Measurements from ENCODE around the gene COX6A1.

The COX6A1 gene

GRCh38 chr12:120437735-120438494, at the start of gene COX6A1:
Gene COX6A1 (plus strand): TSS chr12:120438113. CDS start chr12:120438127, 14 bp downstream.
- DNase-seq (ENCODE audit: low spot score): peak; percentile 94

GRCh38 chr12:120388691-120389481, 49.0 kb upstream of the COX6A1 start:
- DNase-seq (ENCODE audit: low spot score): peak; percentile 27

GRCh38 chr12:120390540-120391120, 47.3 kb upstream of the COX6A1 start:
- DNase-seq (ENCODE audit: low spot score): no peak

GRCh38 chr12:120394483-120395367, 43.2 kb upstream of the COX6A1 start:
- no peak for DNase-seq (ENCODE audit: low spot score)

- no peak for DNase-seq (ENCODE audit: low spot score)
Observed at GRCh38 chr12:120397824-120398540, 39.9 kb upstream of the COX6A1 start.

GRCh38 chr12:120399531-120399930, 38.4 kb upstream of the COX6A1 start:
- no peak for DNase-seq (ENCODE audit: low spot score)

- DNase-seq (ENCODE audit: low spot score): no peak
Observed at GRCh38 chr12:120402217-120402616, 35.7 kb upstream of the COX6A1 start.

GRCh38 chr12:120403869-120404268, 34.0 kb upstream of the COX6A1 start:
- no peak for DNase-seq (ENCODE audit: low spot score)

GRCh38 chr12:120404271-120404670, 33.6 kb upstream of the COX6A1 start:
- DNase-seq (ENCODE audit: low spot score): no peak

GRCh38 chr12:120406069-120406468, 31.8 kb upstream of the COX6A1 start:
- DNase-seq (ENCODE audit: low spot score): no peak

GRCh38 chr12:120406553-120406952, 31.4 kb upstream of the COX6A1 start:
- DNase-seq (ENCODE audit: low spot score): no peak

- no peak for DNase-seq (ENCODE audit: low spot score)
Observed at GRCh38 chr12:120408771-120409170, 29.1 kb upstream of the COX6A1 start.

- DNase-seq (ENCODE audit: low spot score): no peak
Observed at GRCh38 chr12:120412421-120412820, 25.5 kb upstream of the COX6A1 start.

GRCh38 chr12:120413901-120414695, 23.8 kb upstream of the COX6A1 start:
- DNase-seq (ENCODE audit: low spot score): peak; percentile 31

GRCh38 chr12:120416490-120417216, 21.3 kb upstream of the COX6A1 start:
- DNase-seq (ENCODE audit: low spot score): no peak

- DNase-seq (ENCODE audit: low spot score): no peak
Observed at GRCh38 chr12:120417917-120418580, 19.9 kb upstream of the COX6A1 start.

- no peak for DNase-seq (ENCODE audit: low spot score)
Observed at GRCh38 chr12:120421701-120422100, 16.2 kb upstream of the COX6A1 start.

- no peak for DNase-seq (ENCODE audit: low spot score)
Observed at GRCh38 chr12:120422892-120423456, 14.9 kb upstream of the COX6A1 start.

- no peak for DNase-seq (ENCODE audit: low spot score)
Observed at GRCh38 chr12:120425797-120426196, 12.1 kb upstream of the COX6A1 start.

Measured in globus pallidus (tissue), 1 donor.